ENCODE data around the gene DENND6A.

Gene DENND6A

DNA sequence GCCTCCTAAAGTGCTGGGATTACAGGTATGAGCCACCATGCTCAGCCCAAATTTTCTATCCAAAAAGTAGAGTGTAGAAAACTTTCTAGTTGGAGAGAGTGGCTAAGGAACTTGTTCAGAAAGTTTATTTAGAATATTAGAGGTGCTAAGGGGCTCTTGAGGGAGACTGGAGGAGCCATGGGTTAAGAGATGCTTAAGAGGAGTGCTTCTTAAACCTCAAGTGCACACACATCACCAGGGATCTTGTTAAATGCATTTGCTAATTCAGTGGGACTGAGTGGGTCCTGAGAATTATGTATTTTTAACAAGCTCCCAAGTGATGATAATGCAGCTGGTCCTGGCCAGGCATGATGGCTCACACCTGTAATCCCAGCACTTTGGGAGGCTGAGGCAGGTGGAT, 33.5 kb upstream of the DENND6A start:
- TF ChIP-seq, protein P1, sequence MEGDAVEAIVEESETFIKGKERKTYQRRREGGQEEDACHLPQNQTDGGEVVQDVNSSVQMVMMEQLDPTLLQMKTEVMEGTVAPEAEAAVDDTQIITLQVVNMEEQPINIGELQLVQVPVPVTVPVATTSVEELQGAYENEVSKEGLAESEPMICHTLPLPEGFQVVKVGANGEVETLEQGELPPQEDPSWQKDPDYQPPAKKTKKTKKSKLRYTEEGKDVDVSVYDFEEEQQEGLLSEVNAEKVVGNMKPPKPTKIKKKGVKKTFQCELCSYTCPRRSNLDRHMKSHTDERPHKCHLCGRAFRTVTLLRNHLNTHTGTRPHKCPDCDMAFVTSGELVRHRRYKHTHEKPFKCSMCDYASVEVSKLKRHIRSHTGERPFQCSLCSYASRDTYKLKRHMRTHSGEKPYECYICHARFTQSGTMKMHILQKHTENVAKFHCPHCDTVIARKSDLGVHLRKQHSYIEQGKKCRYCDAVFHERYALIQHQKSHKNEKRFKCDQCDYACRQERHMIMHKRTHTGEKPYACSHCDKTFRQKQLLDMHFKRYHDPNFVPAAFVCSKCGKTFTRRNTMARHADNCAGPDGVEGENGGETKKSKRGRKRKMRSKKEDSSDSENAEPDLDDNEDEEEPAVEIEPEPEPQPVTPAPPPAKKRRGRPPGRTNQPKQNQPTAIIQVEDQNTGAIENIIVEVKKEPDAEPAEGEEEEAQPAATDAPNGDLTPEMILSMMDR (IDR thresholded peaks at IDR 0.05; ENCODE audit: poor library complexity, severe bottlenecking): no peak
- Histone ChIP-seq H3K4me1 (ENCODE audit: insufficient read depth, poor library complexity, severe bottlenecking) (no peaks in the 10 kb centered on the region), H3K4me3 (ENCODE audit: severe bottlenecking) (no peak overlapping the region), H3K27ac (ENCODE audit: poor library complexity, severe bottlenecking) (no peak overlapping the region), H3K9me3 (ENCODE audit: severe bottlenecking) (no peaks in the 10 kb centered on the region), H3K27me3 (ENCODE audit: insufficient read depth, poor library complexity, severe bottlenecking) (no peaks in the 10 kb centered on the region), H3K36me3 (ENCODE audit: low read depth) (no peaks in the 10 kb centered on the region)
- no peak for ATAC-seq (ENCODE audit: low read depth)
- DNase-seq (ENCODE audit: low spot score): no peak

DNA sequence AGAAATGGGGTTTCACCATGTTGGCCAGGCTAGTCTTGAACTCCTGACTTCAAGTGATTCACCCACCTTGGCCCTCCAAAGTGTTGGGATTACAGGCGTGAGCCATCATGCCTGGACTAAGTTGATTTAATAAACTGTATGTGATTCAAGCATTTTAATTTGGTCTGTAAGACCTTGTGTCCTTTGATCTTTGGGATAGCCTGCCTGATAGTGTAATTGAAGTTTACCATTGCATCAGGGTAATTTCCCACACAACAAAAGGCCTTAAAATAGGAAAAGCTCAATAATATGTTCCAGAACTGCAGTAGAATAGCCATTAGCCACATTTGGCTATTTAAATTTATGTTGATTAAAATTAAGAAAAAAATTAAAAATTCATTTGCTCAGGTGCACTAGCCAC, 25.2 kb upstream of the DENND6A start:
- no peaks in the 10 kb centered on the region for H3K4me1 ChIP-seq (ENCODE audit: insufficient read depth, poor library complexity, severe bottlenecking)
- no peaks in the 10 kb centered on the region for H3K36me3 ChIP-seq (ENCODE audit: low read depth)
- no peak for ATAC-seq (ENCODE audit: low read depth)
- H3K9me3 ChIP-seq (ENCODE audit: severe bottlenecking): no peaks in the 10 kb centered on the region
- TF ChIP-seq, protein P1 (IDR thresholded peaks at IDR 0.05; ENCODE audit: poor library complexity, severe bottlenecking): no peak
- no peak for DNase-seq (ENCODE audit: low spot score)
- no peak overlapping the region for H3K4me3 ChIP-seq (ENCODE audit: severe bottlenecking)
- no peaks in the 10 kb centered on the region for H3K27me3 ChIP-seq (ENCODE audit: insufficient read depth, poor library complexity, severe bottlenecking)
- no peak overlapping the region for H3K27ac ChIP-seq (ENCODE audit: poor library complexity, severe bottlenecking)

GRCh38 chr3:57717205-57717868, 24.5 kb upstream of the DENND6A start:
- Histone ChIP-seq H3K9me3 (ENCODE audit: severe bottlenecking) (no peaks in the 10 kb centered on the region), H3K4me3 (ENCODE audit: severe bottlenecking) (no peak overlapping the region), H3K27ac (ENCODE audit: poor library complexity, severe bottlenecking) (no peak overlapping the region), H3K4me1 (ENCODE audit: insufficient read depth, poor library complexity, severe bottlenecking) (no peaks in the 10 kb centered on the region), H3K36me3 (ENCODE audit: low read depth) (no peaks in the 10 kb centered on the region), H3K27me3 (ENCODE audit: insufficient read depth, poor library complexity, severe bottlenecking) (no peaks in the 10 kb centered on the region)
- DNase-seq (ENCODE audit: low spot score): no peak
- ATAC-seq (ENCODE audit: low read depth): no peak
- TF ChIP-seq, protein P1 (IDR thresholded peaks at IDR 0.05; ENCODE audit: poor library complexity, severe bottlenecking): no peak

- Histone ChIP-seq H3K36me3 (ENCODE audit: low read depth) (no peaks in the 10 kb centered on the region), H3K4me1 (ENCODE audit: insufficient read depth, poor library complexity, severe bottlenecking) (no peaks in the 10 kb centered on the region), H3K27ac (ENCODE audit: poor library complexity, severe bottlenecking) (no peak overlapping the region), H3K4me3 (ENCODE audit: severe bottlenecking) (no peak overlapping the region), H3K27me3 (ENCODE audit: insufficient read depth, poor library complexity, severe bottlenecking) (no peaks in the 10 kb centered on the region), H3K9me3 (ENCODE audit: severe bottlenecking) (no peaks in the 10 kb centered on the region)
- TF ChIP-seq, protein P1 (IDR thresholded peaks at IDR 0.05; ENCODE audit: poor library complexity, severe bottlenecking): no peak
- ATAC-seq (ENCODE audit: low read depth): no peak
- DNase-seq (ENCODE audit: low spot score): no peak
Observed at GRCh38 chr3:57715686-57716085, 22.8 kb upstream of the DENND6A start.

DNA sequence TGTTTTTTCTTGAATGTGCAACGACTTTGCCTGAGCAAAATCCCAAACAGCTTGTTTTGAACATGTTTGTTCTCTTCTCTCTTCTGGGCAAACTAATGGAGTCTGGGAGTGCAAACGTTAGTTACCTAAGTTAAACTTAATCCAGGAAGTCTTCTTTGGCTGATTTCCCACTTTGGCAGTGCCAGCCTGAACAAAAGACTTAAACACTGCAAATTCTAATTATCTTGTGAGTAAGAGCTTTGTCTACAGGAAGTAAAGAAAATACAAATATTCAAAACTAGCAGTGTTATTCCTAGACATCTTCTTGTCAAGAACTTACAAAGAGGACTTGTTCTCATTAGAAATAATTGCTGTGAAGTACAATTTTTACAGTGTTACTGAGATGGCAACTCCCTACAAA, 16.7 kb upstream of the DENND6A start:
- DNase-seq (ENCODE audit: low spot score) (no peak), ATAC-seq (ENCODE audit: low read depth) (peak; percentile 52; the same call in 2 of the 3 replicates)
- Histone ChIP-seq H3K27ac (ENCODE audit: poor library complexity, severe bottlenecking) (peak overlapping the region; percentile 79), H3K4me1 (ENCODE audit: insufficient read depth, poor library complexity, severe bottlenecking) (peaks cover 31% of the 10 kb centered on the region), H3K4me3 (ENCODE audit: severe bottlenecking) (no peak overlapping the region), H3K9me3 (ENCODE audit: severe bottlenecking) (no peaks in the 10 kb centered on the region), H3K27me3 (ENCODE audit: insufficient read depth, poor library complexity, severe bottlenecking) (no peaks in the 10 kb centered on the region), H3K36me3 (ENCODE audit: low read depth) (no peaks in the 10 kb centered on the region)
- TF ChIP-seq, protein P1 (IDR thresholded peaks at IDR 0.05; ENCODE audit: poor library complexity, severe bottlenecking): no peak

Measured in RWPE2 (cell line).